ENCODE measurements around the gene KRTAP1-1.
"Not testable (repeated sequence)": the region's sequence is repeated elsewhere in the genome, so short reads cannot be mapped to it uniquely, and the experiment has no call there.

KRTAP1-1 gene, protein sequence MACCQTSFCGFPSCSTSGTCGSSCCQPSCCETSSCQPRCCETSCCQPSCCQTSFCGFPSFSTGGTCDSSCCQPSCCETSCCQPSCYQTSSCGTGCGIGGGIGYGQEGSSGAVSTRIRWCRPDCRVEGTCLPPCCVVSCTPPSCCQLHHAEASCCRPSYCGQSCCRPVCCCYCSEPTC

DNA sequence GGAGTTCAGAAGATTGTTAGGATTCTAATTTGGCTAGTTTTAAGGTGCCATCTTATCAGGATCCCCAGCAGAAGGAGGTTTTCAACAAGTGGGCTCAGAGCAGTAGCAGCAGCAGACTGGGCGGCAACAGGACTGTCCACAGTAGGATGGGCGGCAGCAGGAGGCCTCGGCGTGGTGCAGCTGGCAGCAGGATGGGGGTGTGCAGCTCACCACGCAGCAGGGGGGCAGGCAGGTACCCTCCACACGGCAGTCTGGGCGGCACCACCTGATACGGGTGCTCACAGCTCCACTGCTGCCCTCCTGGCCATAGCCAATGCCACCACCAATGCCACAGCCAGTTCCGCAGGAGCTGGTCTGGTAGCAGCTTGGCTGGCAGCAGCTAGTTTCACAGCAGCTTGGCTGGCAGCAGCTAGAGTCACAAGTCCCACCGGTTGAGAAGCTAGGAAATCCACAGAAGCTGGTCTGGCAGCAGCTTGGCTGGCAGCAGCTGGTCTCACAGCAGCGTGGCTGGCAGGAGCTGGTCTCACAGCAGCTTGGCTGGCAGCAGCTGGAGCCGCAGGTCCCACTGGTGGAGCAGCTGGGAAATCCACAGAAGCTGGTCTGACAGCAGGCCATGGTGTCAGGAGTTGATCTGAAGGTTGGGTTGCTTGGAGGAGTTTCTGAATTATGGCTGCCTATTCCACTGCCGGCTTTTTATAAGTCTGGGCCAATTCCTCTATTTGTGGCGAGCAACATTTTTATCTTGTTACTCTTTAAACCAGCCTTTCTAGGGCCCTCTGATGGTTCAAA, at the start of gene KRTAP1-1:
Gene KRTAP1-1 (minus strand): TSS at position 668 of the 789 bp plus-strand sequence. CDS start 53 bp downstream, at position 615.
- not testable (repeated sequence) for DNase-seq (ENCODE audit: low spot score)

- DNase-seq (ENCODE audit: low spot score), result not testable (repeated sequence)
Observed at GRCh38 chr17:41088760-41089352, 47.6 kb upstream of the KRTAP1-1 start.

DNA sequence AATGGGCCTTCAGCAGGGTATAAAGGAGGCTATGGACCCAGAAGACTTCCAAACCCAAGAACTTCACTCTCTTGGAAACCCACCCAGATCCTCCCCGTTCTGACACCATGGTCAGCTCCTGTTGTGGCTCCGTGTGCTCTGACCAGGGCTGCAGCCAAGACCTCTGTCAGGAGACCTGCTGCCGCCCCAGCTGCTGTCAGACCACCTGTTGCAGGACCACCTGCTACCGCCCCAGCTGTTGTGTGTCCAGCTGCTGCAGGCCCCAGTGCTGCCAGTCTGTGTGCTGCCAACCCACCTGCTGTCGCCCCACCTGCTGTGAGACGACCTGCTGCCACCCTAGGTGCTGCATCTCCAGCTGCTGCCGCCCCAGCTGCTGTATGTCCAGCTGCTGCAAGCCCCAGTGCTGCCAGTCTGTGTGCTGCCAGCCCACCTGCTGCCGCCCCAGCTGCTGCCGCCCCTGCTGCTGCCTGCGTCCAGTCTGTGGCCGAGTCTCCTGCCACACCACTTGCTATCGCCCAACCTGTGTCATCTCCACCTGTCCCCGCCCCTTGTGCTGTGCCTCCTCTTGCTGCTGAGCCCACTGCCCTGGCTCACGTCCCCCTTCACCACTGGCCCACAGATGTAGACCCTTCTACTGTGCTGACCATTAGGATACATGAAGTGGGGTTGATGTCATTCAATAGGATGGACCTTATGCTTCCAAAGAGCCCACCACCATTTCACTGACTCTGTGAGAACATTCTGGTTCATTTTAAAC, 43.0 kb upstream of the KRTAP1-1 start, which contains the start of gene KRTAP4-7:
Gene KRTAP4-7 (plus strand): TSS at position 51 of the 757 bp plus-strand sequence. CDS start 57 bp downstream, at position 108.
- DNase-seq (ENCODE audit: low spot score), result not testable (repeated sequence)

DNA sequence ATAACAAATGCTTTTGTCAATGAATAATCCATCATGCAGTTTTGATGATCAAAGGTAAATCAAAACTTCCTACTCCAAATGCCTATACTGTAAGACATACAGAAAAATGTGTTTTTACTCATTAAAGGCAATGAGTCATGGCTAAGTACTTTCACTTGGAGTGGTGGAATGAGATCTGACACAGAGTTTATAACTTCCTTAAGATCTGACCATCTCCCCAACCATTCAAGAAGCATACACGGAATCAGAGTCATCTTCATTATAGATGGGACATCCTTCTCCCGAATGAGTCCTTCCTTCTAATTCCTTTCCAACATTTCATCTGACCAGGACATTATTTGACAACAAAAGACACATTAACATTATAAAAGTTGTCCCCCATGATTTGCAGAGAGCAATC, 42.2 kb upstream of the KRTAP1-1 start:
- DNase-seq (ENCODE audit: low spot score), result not testable (repeated sequence)

GRCh38 chr17:41082626-41083025, 41.4 kb upstream of the KRTAP1-1 start:
- DNase-seq (ENCODE audit: low spot score), result no peak

- DNase-seq (ENCODE audit: low spot score), result no peak
Observed at GRCh38 chr17:41076788-41077187, 35.5 kb upstream of the KRTAP1-1 start.

DNA sequence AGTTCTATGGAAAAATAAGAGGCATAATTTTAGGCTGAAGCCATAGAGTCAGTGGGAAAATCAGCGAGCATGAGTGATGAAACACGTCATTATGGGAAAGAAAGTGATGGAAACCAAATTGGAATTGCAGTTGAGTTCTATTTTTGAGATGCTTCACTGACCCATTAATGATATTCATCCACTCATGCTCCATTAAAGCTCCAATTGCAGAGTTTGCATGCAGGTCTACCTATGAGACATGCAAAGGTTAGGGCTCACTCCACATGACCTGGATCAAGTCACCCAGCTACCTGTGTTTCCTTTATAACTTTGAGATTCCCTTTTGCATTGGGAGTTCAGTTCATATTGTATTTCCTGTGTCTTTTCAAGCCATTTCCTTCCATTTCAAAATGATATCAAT, 32.4 kb upstream of the KRTAP1-1 start:
- DNase-seq (ENCODE audit: low spot score), result no peak

DNA sequence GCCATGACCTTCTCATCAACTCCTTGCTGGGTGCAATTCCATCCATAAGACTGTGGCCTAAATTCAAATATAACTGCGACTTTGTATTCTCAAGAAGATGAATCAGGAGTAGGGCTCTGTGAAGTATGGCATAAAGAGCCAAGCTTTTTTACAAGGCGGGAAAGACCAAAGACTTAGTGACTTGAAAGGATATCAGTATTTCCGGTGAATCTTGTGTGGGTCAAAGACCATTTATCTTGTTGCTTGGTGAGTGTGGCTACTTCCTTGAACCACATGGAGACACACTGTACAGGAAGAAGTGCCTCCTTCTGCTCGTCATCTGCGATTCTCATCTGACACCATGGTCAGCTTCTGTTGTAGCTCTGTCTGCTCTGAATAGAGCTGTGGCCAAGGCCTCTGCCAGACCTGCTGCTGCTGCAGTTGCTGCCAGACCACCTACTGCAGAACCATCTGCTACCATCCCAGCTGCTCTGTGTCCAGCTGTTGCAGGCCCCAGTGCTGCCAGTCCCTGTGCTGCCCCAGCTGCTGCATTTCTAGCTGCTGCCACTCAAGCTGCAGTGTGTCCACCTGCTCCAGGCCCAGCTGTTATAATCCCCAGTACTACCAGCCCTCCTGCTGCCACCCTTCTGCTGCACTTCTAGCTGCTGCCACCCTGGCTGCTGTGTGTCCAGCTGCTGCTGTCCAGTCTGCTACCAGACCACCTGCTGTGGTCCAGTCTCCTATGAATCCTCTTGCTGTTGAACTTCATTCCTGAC, 30.5 kb upstream of the KRTAP1-1 start:
- DNase-seq (ENCODE audit: low spot score), result no peak

GRCh38 chr17:41069031-41069430, 27.8 kb upstream of the KRTAP1-1 start:
- DNase-seq (ENCODE audit: low spot score), result no peak

- DNase-seq (ENCODE audit: low spot score), result no peak
Observed at GRCh38 chr17:41067281-41067680, 26.0 kb upstream of the KRTAP1-1 start.

DNA sequence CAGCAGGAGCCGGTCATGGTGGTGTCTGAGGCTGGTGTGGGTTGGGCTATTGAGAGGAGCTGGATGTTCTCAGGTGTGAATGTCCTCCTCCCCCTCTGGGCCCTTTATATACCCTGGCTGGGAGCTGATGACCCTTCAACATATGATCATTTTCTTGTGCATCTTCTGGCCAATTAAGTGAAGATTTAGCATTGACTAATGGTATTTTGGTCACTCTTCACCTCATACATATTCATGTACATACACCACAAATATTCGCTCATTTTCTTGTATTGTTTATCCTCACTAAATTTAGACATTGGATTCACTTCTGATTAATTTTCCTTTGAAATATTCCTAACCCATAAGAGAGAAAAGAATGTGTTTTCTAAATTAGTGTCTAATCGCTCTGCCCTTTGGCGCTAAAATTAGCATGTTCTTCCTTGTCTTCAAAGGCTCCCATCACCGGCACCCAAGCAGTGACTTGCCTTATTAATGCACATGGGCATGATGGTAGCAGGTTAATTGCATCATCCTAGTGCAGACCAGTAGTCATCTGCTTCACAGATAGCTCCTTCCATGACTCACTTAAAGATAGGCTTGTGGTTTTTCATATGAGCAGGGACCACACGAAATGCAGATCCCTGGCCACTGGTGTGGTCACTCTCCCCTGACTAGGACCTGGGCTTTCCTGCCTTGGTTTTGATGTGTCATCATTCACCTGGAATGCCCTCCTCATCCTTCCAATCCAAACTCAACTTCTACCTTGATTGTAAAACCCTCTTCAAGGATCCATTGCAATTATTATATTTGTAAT, 24.8 kb upstream of the KRTAP1-1 start, which contains the start of gene KRTAP2-4:
Gene KRTAP2-4 (minus strand): TSS at position 51 of the 796 bp plus-strand sequence. CDS start 34 bp downstream, at position 17.
- no peak for DNase-seq (ENCODE audit: low spot score)

DNA sequence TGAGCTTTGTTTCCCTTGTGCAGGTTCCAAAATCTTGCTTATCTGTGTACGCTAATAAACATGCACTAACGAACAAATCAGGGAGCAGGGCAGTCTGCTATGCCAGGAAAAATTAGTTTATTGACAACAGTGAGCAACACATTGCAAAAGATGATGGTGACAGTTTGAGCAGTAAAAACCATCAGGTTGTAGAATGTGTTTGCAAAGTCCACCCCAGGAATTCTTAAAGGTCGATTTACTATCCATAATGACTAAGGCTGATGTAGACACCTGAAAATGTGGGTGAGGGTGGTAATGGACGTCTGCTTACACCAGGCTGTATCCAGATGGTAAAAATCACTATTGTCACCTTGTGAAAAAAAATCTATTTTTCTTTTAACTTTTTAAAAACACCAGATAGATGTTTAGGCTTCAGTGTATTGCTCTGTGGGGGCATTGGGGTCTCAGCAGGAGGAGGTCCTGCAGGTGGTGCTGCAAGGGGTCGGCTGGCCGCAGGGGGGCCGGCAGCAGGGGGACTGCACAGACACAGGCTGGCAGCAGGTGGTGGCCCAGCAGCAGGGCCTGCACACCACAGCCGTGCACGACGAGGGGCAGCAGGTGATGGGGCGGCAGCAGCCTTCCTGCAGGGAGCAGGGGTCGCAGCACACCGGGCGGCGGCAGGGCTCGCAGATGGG, 23.9 kb upstream of the KRTAP1-1 start:
- not testable (repeated sequence) for DNase-seq (ENCODE audit: low spot score)

GRCh38 chr17:41064301-41064700, 23.1 kb upstream of the KRTAP1-1 start:
- DNase-seq (ENCODE audit: low spot score), result no peak

DNA sequence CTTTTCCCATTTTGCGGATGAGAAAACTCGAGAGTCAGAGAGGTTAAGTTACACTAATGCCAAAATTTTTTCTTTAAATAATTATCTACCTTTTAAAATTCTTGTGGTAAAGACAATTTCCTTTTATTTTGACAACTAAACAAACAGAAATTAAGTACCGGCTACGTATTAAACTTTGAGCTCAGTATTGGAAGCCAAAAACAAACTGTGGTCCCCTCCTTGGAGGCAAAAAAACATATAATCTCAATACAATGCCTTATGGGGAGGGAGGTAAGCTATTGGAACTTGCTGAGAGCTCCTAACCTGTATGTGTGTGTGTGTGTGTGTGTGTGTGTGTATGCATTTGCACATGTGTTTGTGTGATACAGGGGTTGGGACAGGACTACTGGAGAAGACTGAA, 22.2 kb upstream of the KRTAP1-1 start:
- no peak for DNase-seq (ENCODE audit: low spot score)

DNA sequence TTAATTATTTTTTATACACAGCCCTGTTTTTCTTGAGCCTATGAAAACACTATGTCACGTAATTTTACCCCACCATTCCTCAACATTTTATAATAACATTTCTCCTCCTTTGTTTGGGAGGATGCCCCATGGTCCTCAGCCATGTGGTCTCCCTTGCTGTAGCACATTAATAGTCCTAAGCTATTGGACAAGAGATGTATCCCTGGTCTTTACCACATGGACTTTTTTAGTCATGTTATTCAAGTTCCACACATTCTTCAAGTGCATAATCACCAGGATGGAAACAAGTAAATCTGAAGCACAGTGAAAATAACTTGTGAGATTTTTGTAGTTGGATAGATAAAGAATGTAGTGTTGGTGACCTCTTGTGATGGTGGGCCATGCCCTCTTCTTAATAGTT, 20.7 kb upstream of the KRTAP1-1 start:
- DNase-seq (ENCODE audit: low spot score), result no peak

DNA sequence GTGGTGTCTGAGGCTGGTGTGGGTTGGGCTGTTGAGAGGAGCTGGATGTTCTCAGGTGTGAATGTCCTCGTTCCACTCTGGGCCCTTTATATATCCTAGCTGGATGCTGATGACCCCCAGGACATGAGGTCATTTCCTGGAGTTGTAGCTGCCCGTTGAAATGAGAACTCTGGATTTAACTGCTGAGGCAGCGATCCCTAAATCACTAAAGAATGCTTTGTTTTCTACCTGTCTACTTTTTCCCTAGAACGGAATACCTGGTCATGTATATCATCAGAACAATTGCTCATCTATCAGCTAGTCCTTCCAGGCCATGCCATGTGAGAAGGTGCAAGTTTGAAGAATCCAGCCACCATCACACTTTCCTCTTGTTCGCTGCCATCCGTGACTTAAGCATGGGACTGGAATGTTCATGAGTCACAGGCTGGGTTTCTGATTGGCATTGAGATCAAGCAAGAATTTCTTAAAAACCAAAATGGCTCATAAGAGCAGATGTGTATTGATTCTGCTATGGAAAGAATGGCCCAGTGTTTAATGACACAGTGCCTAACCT, 18.9 kb upstream of the KRTAP1-1 start, which contains the start of gene KRTAP2-3:
Gene KRTAP2-3 (minus strand): TSS at position 63 of the 553 bp plus-strand sequence. CDS start 64 bp downstream, outside the sequence.
- no peak for DNase-seq (ENCODE audit: low spot score)

DNA sequence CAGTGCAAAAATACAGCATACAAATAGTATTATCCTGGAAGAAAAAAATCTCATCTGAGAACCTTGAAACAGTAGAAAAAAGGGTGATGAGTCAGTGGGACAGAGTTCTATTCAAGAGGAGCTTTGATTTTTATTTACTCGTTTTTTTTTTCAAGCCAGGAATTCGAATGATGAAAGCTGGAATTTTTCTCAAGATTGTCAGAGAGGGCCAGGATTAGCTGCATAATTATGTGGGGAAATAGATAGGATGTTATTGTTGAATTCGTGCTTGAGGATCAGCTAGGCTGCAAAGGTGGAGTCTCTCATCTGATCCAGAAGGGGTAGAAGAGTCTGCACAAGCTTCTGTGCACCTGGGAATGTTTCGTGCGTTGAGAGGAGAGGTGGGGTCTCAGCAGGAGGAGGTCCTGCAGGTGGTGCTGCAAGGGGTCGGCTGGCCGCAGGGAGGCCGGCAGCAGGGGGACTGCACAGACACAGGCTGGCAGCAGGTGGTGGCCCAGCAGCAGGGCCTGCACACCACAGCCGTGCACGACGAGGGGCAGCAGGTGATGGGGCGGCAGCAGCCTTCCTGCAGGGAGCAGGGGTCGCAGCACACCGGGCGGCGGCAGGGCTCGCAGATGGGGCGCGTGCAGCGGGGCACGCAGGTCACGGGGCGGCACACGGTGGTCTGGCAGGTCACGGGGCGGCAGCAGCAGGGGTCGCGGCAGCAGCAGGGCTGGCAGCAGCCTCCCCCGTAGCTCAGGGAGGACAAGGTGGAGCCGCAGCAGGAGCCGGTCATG, 18.2 kb upstream of the KRTAP1-1 start:
- not testable (repeated sequence) for DNase-seq (ENCODE audit: low spot score)

GRCh38 chr17:41058741-41059140, 17.5 kb upstream of the KRTAP1-1 start:
- DNase-seq (ENCODE audit: low spot score), result no peak

DNA sequence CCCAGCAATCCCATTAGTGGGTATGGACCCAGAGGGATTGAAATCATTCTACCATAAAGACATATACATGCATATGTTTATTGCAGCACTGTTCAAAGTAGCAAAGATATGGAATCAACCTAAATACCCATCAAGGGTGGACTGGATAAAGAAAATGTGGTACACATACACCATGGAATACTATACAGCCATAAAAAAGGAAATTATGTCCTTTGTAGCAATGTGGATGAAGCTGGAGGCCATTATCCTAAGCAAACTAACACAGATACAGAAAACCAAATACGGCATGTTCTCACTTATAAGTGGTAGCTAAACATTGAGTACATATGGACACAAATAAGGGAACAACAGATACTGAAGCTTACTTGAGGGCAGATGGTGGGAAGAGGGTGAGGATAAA, 16.3 kb upstream of the KRTAP1-1 start:
- DNase-seq (ENCODE audit: low spot score), result no peak

Measured in hematopoietic multipotent progenitor cell treated with erythropoietin and hydrocortisone succinate and interleukin-3 and kit ligand, for 17 days (in vitro differentiated cells).